GM10248 (cell line): ENCODE measurements around the gene WDR91.

Experiments
- CTCF ChIA-PET: fragments of 300-600 bp; sonication (Branson Sonifier 250); formaldehyde crosslinking; extraction: SDS; loops from one replicate; lab custom pipeline; 2021; ENCODE audit warnings: antibody characterized with exemption; lab: Yijun Ruan, JAX
- POLR2A ChIA-PET: fragments of 350-650 bp; sonication (Branson Sonifier 250); formaldehyde crosslinking; extraction: SDS; loops from one replicate; lab custom pipeline; 2020; ENCODE audit warnings: antibody characterized with exemption; lab: Yijun Ruan, JAX
- DNase-seq: peaks from one replicate; pipeline ENCODE4 v3.0.0; 2012; ENCODE audit errors: extremely low spot score
- CTCF ChIP-seq: IDR thresholded peaks from 2 replicates; pipeline ENCODE4 v1.5.1; 2012; ENCODE audit warnings: mild to moderate bottlenecking, low read depth; ENCODE audit errors: extremely low read depth, missing control alignments, control extremely low read depth

Gene WDR91

DNA sequence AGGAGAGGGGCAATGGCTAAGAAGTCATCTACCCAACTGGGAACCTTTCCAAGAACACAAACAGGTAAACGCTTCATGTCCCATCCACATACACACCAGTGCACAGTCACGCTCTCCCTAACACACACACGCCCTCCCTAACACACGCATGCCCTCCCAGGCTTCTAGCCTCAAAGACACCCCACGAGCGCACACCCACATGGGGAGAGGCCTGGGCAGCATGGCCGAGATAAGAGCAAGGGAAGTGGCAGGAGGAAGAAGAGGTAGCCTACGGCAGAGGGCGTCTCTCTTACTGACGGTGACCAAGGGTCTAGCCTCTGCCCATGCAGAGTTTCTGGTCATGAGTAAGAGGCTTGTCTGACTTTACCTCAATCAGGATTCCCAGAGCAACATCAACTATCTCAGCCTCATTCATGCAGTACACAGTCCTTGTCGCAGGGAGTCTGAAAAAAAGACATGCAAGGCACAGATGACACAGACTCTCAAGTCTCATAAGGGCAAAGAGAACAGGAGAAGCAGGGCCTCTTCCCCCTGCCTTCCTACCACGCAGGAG, 43.9 kb downstream of the WDR91 start:
- no peak for DNase-seq
- no peak for TF ChIP-seq CTCF
- CTCF ChIA-PET = interaction anchor here (0.8 to 5.0 kb wide), 8 partner anchors 10 to 289 kb away, joined by 3 to 40 read pairs (median 13); partner anchors contain the start of genes AGBL3 and TMEM140
- POLR2A ChIA-PET = no interaction called here

- TF ChIP-seq CTCF = no peak
- ChIA-PET POLR2A (no interaction called here), CTCF (interaction anchor here (1.7 to 3.1 kb wide), 2 partner anchors 8 to 19 kb away, joined by 5 to 11 read pairs; partner anchors contain the start of gene TMEM140)
Measured at GRCh38 chr7:135166338-135166990, 44.9 kb downstream of the WDR91 start.

GRCh38 chr7:135165862-135166261, 45.5 kb downstream of the WDR91 start:
- peak; percentile 4 for DNase-seq
- ChIA-PET CTCF (interaction anchor here (1.1 to 3.1 kb wide), 3 partner anchors 8 to 178 kb away, joined by 5 to 11 read pairs (median 5); partner anchors contain the start of gene TMEM140), POLR2A (no interaction called here)
- TF ChIP-seq CTCF = no peak

More at GRCh38 chr7:135166338-135166990, 44.9 kb downstream of the WDR91 start:
- DNase-seq = peak; percentile 4

GRCh38 chr7:135164357-135165061, 46.8 kb downstream of the WDR91 start:
- ChIA-PET CTCF (interaction anchor here (1.0 to 3.1 kb wide), 4 partner anchors 10 to 177 kb away, joined by 3 to 11 read pairs (median 8); partner anchors contain the start of gene TMEM140), POLR2A (interaction anchor here (1.2 kb wide), 1 partner anchor 518 kb away, joined by 3 read pairs; the partner anchor contains the start of gene BPGM)
- TF ChIP-seq CTCF = no peak
- peak; percentile 7 for DNase-seq

- CTCF ChIA-PET = interaction anchor here (0.7 to 2.6 kb wide), 5 partner anchors 12 to 177 kb away, joined by 3 to 10 read pairs (median 4); partner anchors contain the start of genes AGBL3 and TMEM140
- POLR2A ChIA-PET = no interaction called here
- DNase-seq = no peak
- TF ChIP-seq CTCF = no peak
Measured at GRCh38 chr7:135162382-135163001, 48.8 kb downstream of the WDR91 start.
